HCT116 (cell line): ENCODE measurements around the gene ACTL7B. TPM values are rescaled to one million over a fixed set of nuclear protein-coding genes. Genes with fewer than 3 reads are reported as not detected.

Source experiments
- ATAC-seq: fragments of 200-7000 bp; cut with Tn5 transposase; 2 replicates; pipeline ENCODE4 v1.9.1; 2020; ENCODE audit warnings: mild to moderate bottlenecking, moderate library complexity
- BruUV-seq: library from RNA; stranded (reverse); fragments of 400-500 nt; replicated peaks from 2 replicates; lab custom pipeline; 2021; lab: Mats Ljungman, UMichigan
- CTCF ChIA-PET: fragments of 300-600 bp; sonication (Branson Sonifier 250); formaldehyde crosslinking; loops from one replicate; lab custom pipeline; 2021; ENCODE audit warnings: antibody characterized with exemption; lab: Charles Lee
- POLR2A ChIA-PET: fragments of 300-600, 350-600 bp; sonication (Branson Sonifier 250); formaldehyde crosslinking; loops from one replicate; lab custom pipeline; 2021; ENCODE audit warnings: antibody characterized with exemption; lab: Charles Lee
- RAD21 ChIA-PET, 2 experiments: fragments of 300-600 bp; sonication (Branson Sonifier 250); formaldehyde crosslinking; loops; one replicate each; lab custom pipeline; 2023; ENCODE audit warnings: low total read pairs in 2 of 2; ENCODE audit not compliant: uncharacterized antibody in 2 of 2, unreplicated experiment in 2 of 2, low non-redundant PET in 1 of 2; lab: Charles Lee
- DNase-seq: peaks from one replicate; pipeline ENCODE4 v3.0.0-alpha.2; 2010; ENCODE audit warnings: low read depth, low spot score
- H2AFZ ChIP-seq: fragments of 200-600 bp; shearing (Covaris generic), sonication (generic); 2 replicates; pipeline ENCODE4 v1.6.1; 2017; ENCODE audit warnings: low read depth, mixed run types, mixed read lengths, antibody characterized with exemption, low read length; ENCODE audit not compliant: poor library complexity, severe bottlenecking
- H3K27ac ChIP-seq: 2 replicates; pipeline ENCODE4 v1.5.1; 2012; ENCODE audit warnings: low read depth, low read length
- H3K27me3 ChIP-seq: fragments of 200-600 bp; sonication (generic); 2 replicates; pipeline ENCODE4 v1.6.1; 2016; ENCODE audit warnings: mixed run types, low read length, mixed read lengths; ENCODE audit not compliant: insufficient read depth
- H3K36me3 ChIP-seq, 2 experiments: fragments of 200-500 bp in 1 of 2; fragments of 200-600 bp in 1 of 2; sonication (Bioruptor generic) in 1 of 2; sonication (generic) in 1 of 2; 2 replicates each; pipeline versions ENCODE4 v1.5.1 to v1.6.1; 2014 to 2016; ENCODE audit warnings: low read length in 2 of 2, inconsistent platforms in 1 of 2, mixed read lengths in 1 of 2, mixed run types in 1 of 2; ENCODE audit not compliant: insufficient read depth in 2 of 2, control insufficient read depth in 1 of 2
- H3K4me1 ChIP-seq, 2 experiments: fragments of 200-600 bp in 1 of 2; sonication (generic) in 1 of 2; 2 replicates each; pipeline versions ENCODE4 v1.5.1 to v1.6.1; 2012 to 2017; ENCODE audit warnings: low read length in 2 of 2, inconsistent platforms in 1 of 2, mild to moderate bottlenecking in 1 of 2, mixed read lengths in 1 of 2, mixed run types in 1 of 2, moderate library complexity in 1 of 2; ENCODE audit not compliant: insufficient read depth in 2 of 2, control insufficient read depth in 1 of 2
- H3K4me2 ChIP-seq: fragments of 200-600 bp; sonication (generic); 2 replicates; pipeline ENCODE4 v1.6.1; 2017; ENCODE audit warnings: mixed run types, low read length, mixed read lengths
- H3K4me3 ChIP-seq, 2 experiments: fragments of 200-600 bp in 1 of 2; sonication (generic) in 1 of 2; replicated peaks in 1 of 2; 2 replicates each; pipeline ENCODE4 v1.5.1; 2011 to 2016; ENCODE audit warnings: low read length in 2 of 2, control low read depth in 1 of 2, low read depth in 1 of 2, mild to moderate bottlenecking in 1 of 2, mixed read lengths in 1 of 2, mixed run types in 1 of 2
- H3K79me2 ChIP-seq: fragments of 200-600 bp; sonication (generic); 2 replicates; pipeline ENCODE4 v1.6.1; 2017; ENCODE audit warnings: mild to moderate bottlenecking, mixed run types, low read length, moderate library complexity, mixed read lengths; ENCODE audit not compliant: insufficient read depth
- H3K9ac ChIP-seq: fragments of 200-600 bp; sonication (generic); 2 replicates; pipeline ENCODE4 v1.6.1; 2016; ENCODE audit warnings: low read length, mixed read lengths
- H3K9me2 ChIP-seq: fragments of 200-600 bp; sonication (generic), shearing (Covaris generic); 2 replicates; pipeline ENCODE4 v1.6.1; 2017; ENCODE audit warnings: mixed run types, mild to moderate bottlenecking, moderate library complexity; ENCODE audit not compliant: insufficient read depth
- H3K9me3 ChIP-seq, 2 experiments: fragments of 200-500 bp in 1 of 2; fragments of 200-600 bp in 1 of 2; sonication (Bioruptor generic) in 1 of 2; sonication (generic) in 1 of 2; 2 replicates each; pipeline ENCODE4 v1.6.1; 2014 to 2017; ENCODE audit warnings: low read length in 2 of 2, mixed read lengths in 2 of 2, inconsistent platforms in 1 of 2, low read depth in 1 of 2, mild to moderate bottlenecking in 1 of 2, mixed run types in 1 of 2, moderate library complexity in 1 of 2; ENCODE audit not compliant: control insufficient read depth in 1 of 2, insufficient read depth in 1 of 2
- H4K20me1 ChIP-seq: fragments of 200-600 bp; sonication (generic), shearing (Covaris generic); 2 replicates; pipeline ENCODE4 v1.6.1; 2017; ENCODE audit warnings: mixed run types, mild to moderate bottlenecking, moderate library complexity; ENCODE audit not compliant: insufficient read depth
- CBX3 ChIP-seq: IDR thresholded peaks from 2 replicates; pipeline ENCODE4 v1.6.1; 2012; ENCODE audit warnings: low read depth
- ELF1 ChIP-seq: IDR thresholded peaks from 2 replicates; pipeline ENCODE4 v1.6.1; 2012; ENCODE audit warnings: low read depth, borderline replicate concordance
- EZH2phosphoT487 ChIP-seq: fragments of 200-600 bp; IDR thresholded peaks from 2 replicates; pipeline ENCODE4 v1.6.1; 2018; ENCODE audit warnings: antibody characterized with exemption, borderline replicate concordance
- FOSL1 ChIP-seq: IDR thresholded peaks from 2 replicates; pipeline ENCODE4 v1.6.1; 2012; ENCODE audit warnings: low read depth
- JUND ChIP-seq: IDR thresholded peaks from 2 replicates; pipeline ENCODE4 v1.6.1; 2012
- POLR2A ChIP-seq: IDR thresholded peaks from 2 replicates; pipeline ENCODE4 v1.7.0; 2011; ENCODE audit warnings: borderline replicate concordance; ENCODE audit not compliant: insufficient read depth, insufficient read length; ENCODE audit errors: extremely low read depth
- POLR2AphosphoS5 ChIP-seq: IDR thresholded peaks from 2 replicates; pipeline ENCODE4 v1.6.1; 2011; ENCODE audit warnings: mild to moderate bottlenecking, low read depth, low read length, moderate library complexity
- TCF7L2 ChIP-seq: IDR thresholded peaks from 2 replicates; pipeline ENCODE4 v1.7.0; 2011; ENCODE audit warnings: borderline replicate concordance, inconsistent platforms; ENCODE audit not compliant: insufficient read depth, insufficient read length; ENCODE audit errors: extremely low read depth
- ZFX ChIP-seq: fragments of 450-650 bp; IDR thresholded peaks from 2 replicates; pipeline ENCODE4 v1.6.1; 2017
- ZNF274 ChIP-seq: fragments of 200-500 bp; sonication (Bioruptor generic); IDR thresholded peaks from 2 replicates; pipeline ENCODE4 v1.6.1; 2014; ENCODE audit warnings: mild to moderate bottlenecking, low read depth, low read length, inconsistent platforms
- intact Hi-C: fragments of 100-400 bp; cut with micrococcal nuclease; formaldehyde crosslinking; loops from 2 replicates; pipeline ENCODE4 v1.10.0; 2022
- total RNA-seq: library from RNA; stranded (reverse); gene quantifications from one replicate; pipeline ENCODE4 v1.2.1, GENCODE V29; 2021; ENCODE audit not compliant: unreplicated experiment
- TF ChIP-seq, protein P1 (sequence below): IDR thresholded peaks from 2 replicates; pipeline ENCODE4 v1.6.1; 2011; ENCODE audit warnings: mild to moderate bottlenecking, low read length, moderate library complexity; ENCODE audit not compliant: insufficient replicate concordance; ENCODE audit errors: extremely low read depth
- TF ChIP-seq, protein P2 (sequence below): IDR thresholded peaks from 2 replicates; pipeline ENCODE4 v1.6.1; 2012; ENCODE audit warnings: low read depth
- TF ChIP-seq, protein P3 (sequence below): IDR thresholded peaks from 2 replicates; pipeline ENCODE4 v1.6.1; 2012
- TF ChIP-seq, protein P4 (sequence below): IDR thresholded peaks from 2 replicates; pipeline ENCODE4 v1.6.1; 2012

Gene ACTL7B
- total RNA-seq, 1 experiment from 2014 or later, result not detected

DNA sequence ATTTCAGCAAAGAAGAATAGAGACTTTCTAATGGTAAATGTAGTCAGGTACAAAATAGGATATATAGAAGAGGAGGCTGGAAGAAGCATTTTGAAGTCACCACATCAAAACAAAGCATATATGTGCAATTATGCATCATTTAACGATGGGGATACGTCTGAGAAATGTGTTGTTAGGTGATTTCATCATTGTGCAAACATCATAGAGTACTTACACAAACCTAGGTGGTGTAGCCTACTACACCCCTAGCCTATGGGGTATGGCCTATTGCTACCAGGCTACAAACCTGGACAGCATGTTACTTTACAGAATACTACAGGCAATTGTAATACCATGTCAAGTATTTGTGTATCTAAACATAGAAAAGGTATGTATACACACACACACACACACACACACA, 49.7 kb upstream of the ACTL7B start:
- H3K9me3 ChIP-seq, result no peaks in the 10 kb centered on the region
- no TSS peak for BruUV-seq
- intact Hi-C loops, result no loop called here
- no peaks in the 10 kb centered on the region for H3K4me1 ChIP-seq
- H3K27me3 ChIP-seq, result no peaks in the 10 kb centered on the region
- H3K79me2 ChIP-seq, result no peaks in the 10 kb centered on the region
- peaks cover 45% of the 10 kb centered on the region in 2 experiments for H3K36me3 ChIP-seq
- H3K4me3 ChIP-seq, result no peak overlapping the region
- ATAC-seq, result no peak
- no peaks in the 10 kb centered on the region for H3K9me2 ChIP-seq
- RAD21 ChIA-PET, result no interaction called here
- CTCF ChIA-PET, result no interaction called here
- H3K4me2 ChIP-seq, result no peak overlapping the region
- TF ChIP-seq JUND, result no peak
- TF ChIP-seq, all 23 proteins: peak for 0
- POLR2A ChIA-PET, result no interaction called here
- H4K20me1 ChIP-seq, result no peaks in the 10 kb centered on the region
- no peak for DNase-seq
- H3K9ac ChIP-seq, result no peak overlapping the region
- H3K27ac ChIP-seq, result no peak overlapping the region
- H2AFZ ChIP-seq, result no peak overlapping the region

DNA sequence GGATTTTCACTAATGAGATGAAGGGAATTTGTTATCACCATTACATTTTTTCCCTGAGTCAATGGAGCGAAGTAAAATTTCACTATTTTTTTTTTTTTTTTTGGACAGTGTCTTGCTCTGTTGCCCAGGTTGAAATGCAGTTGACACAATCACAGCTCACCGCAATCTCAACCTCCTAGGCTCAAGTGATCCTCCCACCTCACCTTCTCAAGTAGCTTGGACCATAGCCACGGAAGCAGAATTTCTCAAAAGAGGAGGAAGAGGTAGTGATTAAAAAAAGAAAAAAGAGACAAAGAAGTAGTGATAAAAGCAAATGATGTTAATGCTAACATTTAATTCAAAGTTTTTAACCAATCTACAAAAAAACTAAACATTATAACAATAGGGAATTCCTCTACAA, 48.4 kb upstream of the ACTL7B start:
- intact Hi-C loops, result no loop called here
- no TSS peak for BruUV-seq

More for the DNA sequence above, 48.4 kb upstream of the ACTL7B start:
- CTCF ChIA-PET, result no interaction called here
- Histone ChIP-seq H3K36me3 (peaks cover 40 to 44% of the 10 kb centered on the region in 2 experiments; a peak in 3 of 4 replicates), H3K4me2 (no peak overlapping the region), H3K9me2 (no peaks in the 10 kb centered on the region), H3K4me3 (no peak overlapping the region), H3K9me3 (no peaks in the 10 kb centered on the region), H3K9ac (no peak overlapping the region), H3K79me2 (no peaks in the 10 kb centered on the region), H3K4me1 (no peaks in the 10 kb centered on the region), H3K27ac (no peak overlapping the region), H4K20me1 (no peaks in the 10 kb centered on the region), H3K27me3 (no peaks in the 10 kb centered on the region), H2AFZ (no peak overlapping the region)
- TF ChIP-seq ZNF274 (no peak), POLR2AphosphoS5 (no peak), FOSL1 (no peak), ZFX (no peak), POLR2A (no peak), EZH2phosphoT487 (no peak), TCF7L2 (no peak), ELF1 (no peak), CBX3 (no peak), JUND (no peak)
- TF ChIP-seq, protein P1, sequence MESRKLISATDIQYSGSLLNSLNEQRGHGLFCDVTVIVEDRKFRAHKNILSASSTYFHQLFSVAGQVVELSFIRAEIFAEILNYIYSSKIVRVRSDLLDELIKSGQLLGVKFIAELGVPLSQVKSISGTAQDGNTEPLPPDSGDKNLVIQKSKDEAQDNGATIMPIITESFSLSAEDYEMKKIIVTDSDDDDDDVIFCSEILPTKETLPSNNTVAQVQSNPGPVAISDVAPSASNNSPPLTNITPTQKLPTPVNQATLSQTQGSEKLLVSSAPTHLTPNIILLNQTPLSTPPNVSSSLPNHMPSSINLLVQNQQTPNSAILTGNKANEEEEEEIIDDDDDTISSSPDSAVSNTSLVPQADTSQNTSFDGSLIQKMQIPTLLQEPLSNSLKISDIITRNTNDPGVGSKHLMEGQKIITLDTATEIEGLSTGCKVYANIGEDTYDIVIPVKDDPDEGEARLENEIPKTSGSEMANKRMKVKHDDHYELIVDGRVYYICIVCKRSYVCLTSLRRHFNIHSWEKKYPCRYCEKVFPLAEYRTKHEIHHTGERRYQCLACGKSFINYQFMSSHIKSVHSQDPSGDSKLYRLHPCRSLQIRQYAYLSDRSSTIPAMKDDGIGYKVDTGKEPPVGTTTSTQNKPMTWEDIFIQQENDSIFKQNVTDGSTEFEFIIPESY, result no peak
- TF ChIP-seq, protein P2, sequence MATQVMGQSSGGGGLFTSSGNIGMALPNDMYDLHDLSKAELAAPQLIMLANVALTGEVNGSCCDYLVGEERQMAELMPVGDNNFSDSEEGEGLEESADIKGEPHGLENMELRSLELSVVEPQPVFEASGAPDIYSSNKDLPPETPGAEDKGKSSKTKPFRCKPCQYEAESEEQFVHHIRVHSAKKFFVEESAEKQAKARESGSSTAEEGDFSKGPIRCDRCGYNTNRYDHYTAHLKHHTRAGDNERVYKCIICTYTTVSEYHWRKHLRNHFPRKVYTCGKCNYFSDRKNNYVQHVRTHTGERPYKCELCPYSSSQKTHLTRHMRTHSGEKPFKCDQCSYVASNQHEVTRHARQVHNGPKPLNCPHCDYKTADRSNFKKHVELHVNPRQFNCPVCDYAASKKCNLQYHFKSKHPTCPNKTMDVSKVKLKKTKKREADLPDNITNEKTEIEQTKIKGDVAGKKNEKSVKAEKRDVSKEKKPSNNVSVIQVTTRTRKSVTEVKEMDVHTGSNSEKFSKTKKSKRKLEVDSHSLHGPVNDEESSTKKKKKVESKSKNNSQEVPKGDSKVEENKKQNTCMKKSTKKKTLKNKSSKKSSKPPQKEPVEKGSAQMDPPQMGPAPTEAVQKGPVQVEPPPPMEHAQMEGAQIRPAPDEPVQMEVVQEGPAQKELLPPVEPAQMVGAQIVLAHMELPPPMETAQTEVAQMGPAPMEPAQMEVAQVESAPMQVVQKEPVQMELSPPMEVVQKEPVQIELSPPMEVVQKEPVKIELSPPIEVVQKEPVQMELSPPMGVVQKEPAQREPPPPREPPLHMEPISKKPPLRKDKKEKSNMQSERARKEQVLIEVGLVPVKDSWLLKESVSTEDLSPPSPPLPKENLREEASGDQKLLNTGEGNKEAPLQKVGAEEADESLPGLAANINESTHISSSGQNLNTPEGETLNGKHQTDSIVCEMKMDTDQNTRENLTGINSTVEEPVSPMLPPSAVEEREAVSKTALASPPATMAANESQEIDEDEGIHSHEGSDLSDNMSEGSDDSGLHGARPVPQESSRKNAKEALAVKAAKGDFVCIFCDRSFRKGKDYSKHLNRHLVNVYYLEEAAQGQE, result no peak
- TF ChIP-seq, protein P3, sequence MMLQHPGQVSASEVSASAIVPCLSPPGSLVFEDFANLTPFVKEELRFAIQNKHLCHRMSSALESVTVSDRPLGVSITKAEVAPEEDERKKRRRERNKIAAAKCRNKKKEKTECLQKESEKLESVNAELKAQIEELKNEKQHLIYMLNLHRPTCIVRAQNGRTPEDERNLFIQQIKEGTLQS, result no peak
- TF ChIP-seq, protein P4, sequence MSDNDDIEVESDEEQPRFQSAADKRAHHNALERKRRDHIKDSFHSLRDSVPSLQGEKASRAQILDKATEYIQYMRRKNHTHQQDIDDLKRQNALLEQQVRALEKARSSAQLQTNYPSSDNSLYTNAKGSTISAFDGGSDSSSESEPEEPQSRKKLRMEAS, result no peak
- no peak for DNase-seq
- RAD21 ChIA-PET, result no interaction called here
- POLR2A ChIA-PET, result no interaction called here
- no peak for ATAC-seq
